ENCODE measurements around the gene CHN2.

Gene CHN2

GRCh38 chr7:29479301-29480200, 285.0 kb downstream of the CHN2 start:
- no peak for DNase-seq

GRCh38 chr7:29480451-29480850, 285.9 kb downstream of the CHN2 start:
- no peak for DNase-seq

- no peak for DNase-seq
These were observed 286.5 kb downstream of the CHN2 start for GRCh38 chr7:29480934-29481651.

- no peak for DNase-seq
These were observed 287.5 kb downstream of the CHN2 start for GRCh38 chr7:29482056-29482455.

GRCh38 chr7:29483219-29484104, 288.9 kb downstream of the CHN2 start:
- no peak for DNase-seq

GRCh38 chr7:29484280-29484679, 289.7 kb downstream of the CHN2 start:
- no peak for DNase-seq

- no peak for DNase-seq
These were observed 291.0 kb downstream of the CHN2 start for GRCh38 chr7:29485339-29486190.

- DNase-seq = no peak
These were observed 291.7 kb downstream of the CHN2 start for GRCh38 chr7:29486191-29486700.

- DNase-seq = no peak
These were observed 292.8 kb downstream of the CHN2 start for GRCh38 chr7:29487424-29487823.

- DNase-seq = no peak
These were observed 293.8 kb downstream of the CHN2 start for GRCh38 chr7:29488203-29488970.

GRCh38 chr7:29488977-29489376, 294.4 kb downstream of the CHN2 start:
- no peak for DNase-seq

- no peak for DNase-seq
These were observed 295.6 kb downstream of the CHN2 start for GRCh38 chr7:29490094-29490607.

- no peak for DNase-seq
These were observed 299.8 kb downstream of the CHN2 start for GRCh38 chr7:29494350-29494749.

GRCh38 chr7:29495653-29496052, 301.1 kb downstream of the CHN2 start:
- DNase-seq = no peak

- no peak for DNase-seq
These were observed 301.9 kb downstream of the CHN2 start for GRCh38 chr7:29496355-29497020.

- DNase-seq = no peak
These were observed 305.4 kb downstream of the CHN2 start for GRCh38 chr7:29499932-29500331.

GRCh38 chr7:29500719-29501118, 306.1 kb downstream of the CHN2 start:
- DNase-seq = no peak

GRCh38 chr7:29502133-29502532, 307.6 kb downstream of the CHN2 start:
- DNase-seq = no peak

GRCh38 chr7:29505931-29506330, 311.4 kb downstream of the CHN2 start:
- DNase-seq = no peak

GRCh38 chr7:29508608-29509007, 314.0 kb downstream of the CHN2 start:
- no peak for DNase-seq

Data from KG1 (cell line).